ENCODE results near the gene COG3. TPM values are rescaled to one million over a fixed set of nuclear protein-coding genes. Genes with fewer than 3 reads are reported as not detected.

COG3 gene
- total RNA-seq, 8 experiments from 2014 or later: 17.6 to 68.7 (median 33.5) TPM

Other genes with a start within 250 kb of the COG3 start
- gene TPT1, start 123.8 kb upstream of the COG3 start, total RNA-seq: 1,000 to 10,000 TPM; 2,187 to 4,186 (median 2,817) TPM
- 10 to 100 TPM in 3 of 8 experiments, 1 to 10 TPM in 5; 2.8 to 12.1 (median 6.6) TPM for gene SLC25A30, start 46.6 kb upstream of the COG3 start, total RNA-seq
- 1 to 10 TPM in 3 of 8 experiments, under 1 TPM in 4, not detected in 1; 0.56 to 2.5 (median 0.92) TPM for gene ERICH6B, start 150.8 kb downstream of the COG3 start, total RNA-seq
- under 1 TPM in 3 of 8 experiments, not detected in 5; 0.18 to 0.52 (median 0.49) TPM for gene CBY2, start 237.4 kb downstream of the COG3 start, total RNA-seq